A549 (cell line): ENCODE data around the gene HRCT1. TPM values are rescaled to one million over a fixed set of nuclear protein-coding genes. Genes with fewer than 3 reads are reported as not detected.

ENCODE experiments used
- ATAC-seq, 2 experiments: fragments of 200-7000 bp in 1 of 2; fragments of >200 bp in 1 of 2; cut with Nextera tagmentation in 1 of 2; cut with Tn5 transposase in 1 of 2; 3 replicates each; pipeline versions ENCODE4 v1.8.0 to v1.9.1; 2018 to 2020; ENCODE audit warnings: mild to moderate bottlenecking in 1 of 2, moderate library complexity in 1 of 2
- CTCF ChIA-PET: fragments of 300-600 bp; sonication (Branson Sonifier 250); formaldehyde crosslinking; extraction: SDS; loops from one replicate; lab custom pipeline; 2021; ENCODE audit warnings: antibody characterized with exemption, inconsistent platforms; lab: Yijun Ruan, JAX
- POLR2A ChIA-PET: fragments of 350-600 bp; formaldehyde crosslinking; extraction: SDS; loops from one replicate; lab custom pipeline; 2021; ENCODE audit warnings: antibody characterized with exemption, inconsistent platforms; lab: Yijun Ruan, JAX
- DNase-seq, 2 experiments: peaks; one replicate each; pipeline versions ENCODE4 v3.0.0 to v3.0.0-alpha.2; 2011 to 2016; ENCODE audit warnings: low read depth in 1 of 2, low spot score in 1 of 2
- FAIRE-seq: peaks from 2 replicates; lab custom pipeline; 2011; peaks lifted over from hg19 to GRCh38; lab: Jason Lieb, UNC
- H3K27ac ChIP-seq, 2 experiments: fragments of >200 bp; sonication (Bioruptor Twin); formaldehyde crosslinking; 3 replicates each; pipeline ENCODE4 v1.5.1; 2016 to 2017
- H3K4me1 ChIP-seq: fragments of >200 bp; sonication (Bioruptor Twin); formaldehyde crosslinking; 3 replicates; pipeline ENCODE4 v1.6.1; 2016
- H3K4me2 ChIP-seq: fragments of >200 bp; sonication (Bioruptor Twin); formaldehyde crosslinking; 3 replicates; pipeline ENCODE4 v1.6.1; 2016
- H3K4me3 ChIP-seq: fragments of >200 bp; sonication (Bioruptor Twin); formaldehyde crosslinking; 3 replicates; pipeline ENCODE4 v1.5.1; 2016
- H3K9me3 ChIP-seq: fragments of >200 bp; sonication (Bioruptor Twin); formaldehyde crosslinking; 3 replicates; pipeline ENCODE4 v1.6.1; 2016
- BCL3 ChIP-seq: fragments of >200 bp; sonication (Bioruptor Twin); formaldehyde crosslinking; IDR thresholded peaks from 3 replicates; pipeline ENCODE4 v1.6.1; 2016
- CHD2 ChIP-seq: fragments of 150-350 bp; IDR thresholded peaks from 2 replicates; pipeline ENCODE4 v1.6.1; 2014; ENCODE audit warnings: low read length; ENCODE audit not compliant: partially characterized antibody
- E2F6 ChIP-seq: IDR thresholded peaks from 2 replicates; pipeline ENCODE4 v1.6.1; 2012; ENCODE audit warnings: low read depth, borderline replicate concordance
- EHMT2 ChIP-seq: fragments of 200-600 bp; sonication (generic); IDR thresholded peaks from 2 replicates; pipeline ENCODE4 v1.6.1; 2016; ENCODE audit warnings: antibody characterized with exemption, low read depth, mild to moderate bottlenecking, moderate library complexity
- ELK1 ChIP-seq: fragments of 150-350 bp; IDR thresholded peaks from 2 replicates; pipeline ENCODE4 v1.6.1; 2014; ENCODE audit warnings: low read depth, mild to moderate bottlenecking, low read length
- FOXS1 ChIP-seq: fragments of 250-450 bp; sonication (Bioruptor Pico); IDR thresholded peaks from 2 replicates; pipeline ENCODE4 v1.5.0; 2020; ENCODE audit warnings: mild to moderate bottlenecking, moderate library complexity
- HOXB5 ChIP-seq: fragments of 250-450 bp; sonication (Bioruptor Pico); IDR thresholded peaks from 2 replicates; pipeline ENCODE4 v1.5.0; 2020; ENCODE audit warnings: mild to moderate bottlenecking, moderate library complexity
- JUN ChIP-seq, 2 experiments: fragments of >200 bp; sonication (Bioruptor Twin); formaldehyde crosslinking; IDR thresholded peaks; 2 replicates in 1 of 2; 3 replicates in 1 of 2; pipeline ENCODE4 v1.6.1; 2016 to 2017
- JUNB ChIP-seq: fragments of >200 bp; sonication (Bioruptor Twin); formaldehyde crosslinking; IDR thresholded peaks from 2 replicates; pipeline ENCODE4 v1.6.1; 2016
- MAFK ChIP-seq: fragments of 450-650 bp; IDR thresholded peaks from 2 replicates; pipeline ENCODE4 v1.6.1; 2014; ENCODE audit not compliant: partially characterized antibody
- MAX ChIP-seq: IDR thresholded peaks from 2 replicates; pipeline ENCODE4 v1.6.1; 2012
- NR3C1 ChIP-seq: fragments of >200 bp; sonication (Bioruptor Twin); formaldehyde crosslinking; IDR thresholded peaks from 3 replicates; pipeline ENCODE4 v1.6.1; 2017
- PBX3 ChIP-seq: IDR thresholded peaks from 2 replicates; pipeline ENCODE4 v1.6.1; 2012
- POLR2AphosphoS2 ChIP-seq: conservative IDR thresholded peaks from 2 replicates; pipeline ENCODE4 v1.6.1; 2012; ENCODE audit warnings: low read length, improper control_type of control experiment, inconsistent platforms
- RAD21 ChIP-seq, 2 experiments: fragments of >200 bp in 1 of 2; sonication (Bioruptor Twin) in 1 of 2; formaldehyde crosslinking in 1 of 2; IDR thresholded peaks in 1 of 2; conservative IDR thresholded peaks in 1 of 2; 2 replicates in 1 of 2; 3 replicates in 1 of 2; pipeline ENCODE4 v1.6.1; 2012 to 2018; ENCODE audit warnings: inconsistent platforms in 1 of 2
- SMC3 ChIP-seq: fragments of >200 bp; sonication (Bioruptor Twin); formaldehyde crosslinking; IDR thresholded peaks from 3 replicates; pipeline ENCODE4 v1.6.1; 2018; ENCODE audit warnings: inconsistent platforms
- TFCP2L1 ChIP-seq: fragments of 250-450 bp; sonication (Bioruptor Pico); IDR thresholded peaks from 2 replicates; pipeline ENCODE4 v1.5.0; 2021; ENCODE audit warnings: mild to moderate bottlenecking
- TP53 ChIP-seq: fragments of 250-450 bp; sonication (Bioruptor Pico); IDR thresholded peaks from 2 replicates; pipeline ENCODE4 v1.5.0; 2021; ENCODE audit warnings: mild to moderate bottlenecking, moderate library complexity
- USF2 ChIP-seq: fragments of 450-650 bp; IDR thresholded peaks from 2 replicates; pipeline ENCODE4 v1.6.1; 2014; ENCODE audit warnings: antibody characterized with exemption
- WGBS: methylation state at CpG from one replicate; pipeline ENCODE4 v1.1.6; 2017; ENCODE audit errors: missing lambda C conversion rate; 5-methylcytosine and 5-hydroxymethylcytosine counted together
- polyA minus RNA-seq: library from RNA; depleted of rRNA, polyadenylated mRNA; stranded (reverse); fragments of >200 nt; gene quantifications from 2 replicates; pipeline ENCODE4 v1.2.3, GENCODE V29; 2011; rRNA and poly(A)+ RNA removed
- polyA plus RNA-seq, 4 experiments: library from polyadenylated mRNA; depleted of rRNA in 3 of 4; stranded (reverse); fragments of >200 nt; fragmentation: RNase III in 1 of 4; extraction: RNeasy Plus Mini Kit Qiagen cat#74134 plus additional on column Dnase treatment in 1 of 4; gene quantifications; 2 replicates in 3 of 4; 3 replicates in 1 of 4; pipeline ENCODE4 v1.2.3, GENCODE V29; 2011 to 2017

Gene HRCT1
- polyA plus RNA-seq (2011; rRNA removed) (0.21 TPM in 1 of 2 replicates, not detected in the other), polyA plus RNA-seq (2017; fragmentation: RNase III; extraction: RNeasy Plus Mini Kit Qiagen cat#74134 plus additional on column Dnase treatment) (0.22 to 0.41 TPM in 2 of 3 replicates, not detected in the other), polyA minus RNA-seq (not detected in 2 replicates)
- 0.32 and 0.36 TPM in 2 replicates for polyA plus RNA-seq (2012; cell fraction: cytosol; rRNA removed)
- 0.47 and 0.76 TPM in 2 replicates for polyA plus RNA-seq (2012; cell fraction: nucleus; rRNA removed)

- POLR2A ChIA-PET = interaction anchor here (0.5 to 1.7 kb wide), 4 partner anchors 18 to 174 kb away, joined by 3 to 7 read pairs (median 6); partner anchors contain the start of genes CREB3 and TLN1
- no peak within 1 kb of the TSS for H3K4me3 ChIP-seq
- H3K9me3 ChIP-seq = no peaks in the 10 kb centered on the region
- peak; percentile 80 for TF ChIP-seq MAX
- TF ChIP-seq BCL3 = no peak
- TF ChIP-seq JUN (IDR thresholded peaks at IDR 0.05) = peak in 1 of 2 experiments; percentile 51; a peak in 1 of 5 replicates
- TF ChIP-seq JUNB = no peak
- TF ChIP-seq MAFK = no peak
- peak; percentile 43; the same call in 1 of the 2 replicates for TF ChIP-seq E2F6
- TF ChIP-seq SMC3 = peak; percentile 13; the same call in 1 of the 3 replicates
- no peak for TF ChIP-seq CHD2
- no peak for TF ChIP-seq EHMT2
- TF ChIP-seq TP53 (CRISPR knock-in tag) = no peak
- TF ChIP-seq PBX3 = no peak
- CTCF ChIA-PET = interaction anchor here (1.0 to 13.7 kb wide), 17 partner anchors 10 to 118 kb away, joined by 3 to 243 read pairs (median 5); no protein-coding TSS in a partner anchor
- FAIRE-seq = peak; percentile 18
- ATAC-seq = peak; percentile 42 to 69
- peak; percentile 50 to 91 for DNase-seq
- H3K27ac ChIP-seq = peak within 1 kb of the TSS; percentile 93 to 99
- peaks cover 58% of the 10 kb centered on the region for H3K4me1 ChIP-seq
- WGBS = 52% methylated on average over 23 of the region's 30 CpGs
- H3K4me2 ChIP-seq = peak within 1 kb of the TSS; percentile 68
Measured at GRCh38 chr9:35905912-35906679, at the start of gene HRCT1. Gene HRCT1 (plus strand): TSS chr9:35906202. CDS start chr9:35906288, 86 bp downstream.

GRCh38 chr9:35856206-35856605, 49.8 kb upstream of the HRCT1 start:
- CTCF ChIA-PET = interaction anchor here (1.5 to 8.1 kb wide), 5 partner anchors 11 to 45 kb away, joined by 6 to 36 read pairs (median 8); partner anchors contain the start of gene SPAG8
- no peak for FAIRE-seq

GRCh38 chr9:35856882-35857281, 49.1 kb upstream of the HRCT1 start:
- CTCF ChIA-PET = interaction anchor here (0.6 to 8.1 kb wide), 13 partner anchors 11 to 67 kb away, joined by 3 to 36 read pairs (median 6); partner anchors contain the start of genes HINT2, HRCT1 and SPAG8
- ATAC-seq = no peak
- H3K9me3 ChIP-seq = no peaks in the 10 kb centered on the region
- no peak for DNase-seq
- H3K4me1 ChIP-seq = no peaks in the 10 kb centered on the region
- no peak overlapping the region for H3K4me3 ChIP-seq
- FAIRE-seq = no peak
- WGBS = 53% methylated on average over 5 of the region's 5 CpGs
- H3K27ac ChIP-seq = no peak overlapping the region
- TF ChIP-seq TFCP2L1 (no peak), HOXB5 (CRISPR knock-in tag) (no peak), ELK1 (no peak), JUNB (no peak), POLR2AphosphoS2 (no peak), USF2 (no peak)
- TF ChIP-seq, all 56 proteins: peak for 0
- POLR2A ChIA-PET = interaction anchor here (0.6 kb wide), 1 partner anchor 178 kb away, joined by 4 read pairs; no protein-coding TSS in a partner anchor
- no peak overlapping the region for H3K4me2 ChIP-seq

More at GRCh38 chr9:35856206-35856605, 49.8 kb upstream of the HRCT1 start:
- no peak for DNase-seq
- Histone ChIP-seq H3K27ac (no peak overlapping the region), H3K4me2 (no peak overlapping the region), H3K4me1 (no peaks in the 10 kb centered on the region), H3K4me3 (no peak overlapping the region), H3K9me3 (no peaks in the 10 kb centered on the region)
- WGBS = 51% methylated on average over 3 of the region's 3 CpGs
- ATAC-seq = no peak
- TF ChIP-seq FOXS1 (CRISPR knock-in tag) (no peak), NR3C1 (no peak), RAD21 (conservative IDR thresholded peaks at IDR 0.05 in 1 of 2, IDR thresholded peaks at IDR 0.05 in 1 of 2) (no peak)
- POLR2A ChIA-PET = no interaction called here
